Measurements from ENCODE around the gene PITPNC1.

PITPNC1 gene

DNA sequence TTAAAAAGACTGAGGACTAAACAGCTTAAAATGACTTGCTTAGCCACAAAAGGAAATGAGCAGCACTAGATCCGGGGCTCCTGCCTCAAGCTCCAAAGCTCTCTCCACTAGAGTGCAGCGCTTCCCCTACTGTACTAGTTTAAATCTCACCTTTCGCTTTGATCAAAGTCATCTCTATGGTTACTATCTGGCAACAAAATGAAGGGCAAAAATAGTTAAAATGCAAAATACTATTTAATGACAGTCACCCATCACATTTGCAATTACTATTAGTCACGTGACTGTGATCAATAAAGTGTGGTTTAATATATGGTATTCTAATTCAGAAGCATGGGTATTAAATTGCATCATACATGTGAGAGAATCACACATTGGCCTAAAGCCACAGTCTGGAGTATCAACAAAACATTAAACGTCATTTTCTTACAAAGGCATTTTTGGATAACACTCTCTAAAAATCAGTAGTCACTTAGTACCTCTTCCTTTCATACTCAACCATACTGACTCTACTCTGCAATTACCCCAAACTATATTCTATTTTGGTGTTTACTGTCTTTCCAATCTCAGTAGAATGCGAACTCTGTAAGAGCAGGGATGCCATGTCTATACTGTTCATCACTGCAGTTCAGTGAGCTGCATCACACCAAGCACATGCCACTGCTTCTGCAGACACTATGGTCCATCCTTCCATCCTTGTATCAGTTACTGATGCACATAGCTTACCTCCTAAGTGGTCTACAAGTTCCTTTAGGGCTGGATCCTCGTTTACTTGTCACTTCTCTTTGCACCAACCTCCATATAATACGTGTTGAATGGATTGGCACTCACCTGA lies 16.9 kb upstream of the PITPNC1 start:
- no peak for DNase-seq (ENCODE audit: extremely low read depth, insufficient read length)
- TF ChIP-seq, protein P1, sequence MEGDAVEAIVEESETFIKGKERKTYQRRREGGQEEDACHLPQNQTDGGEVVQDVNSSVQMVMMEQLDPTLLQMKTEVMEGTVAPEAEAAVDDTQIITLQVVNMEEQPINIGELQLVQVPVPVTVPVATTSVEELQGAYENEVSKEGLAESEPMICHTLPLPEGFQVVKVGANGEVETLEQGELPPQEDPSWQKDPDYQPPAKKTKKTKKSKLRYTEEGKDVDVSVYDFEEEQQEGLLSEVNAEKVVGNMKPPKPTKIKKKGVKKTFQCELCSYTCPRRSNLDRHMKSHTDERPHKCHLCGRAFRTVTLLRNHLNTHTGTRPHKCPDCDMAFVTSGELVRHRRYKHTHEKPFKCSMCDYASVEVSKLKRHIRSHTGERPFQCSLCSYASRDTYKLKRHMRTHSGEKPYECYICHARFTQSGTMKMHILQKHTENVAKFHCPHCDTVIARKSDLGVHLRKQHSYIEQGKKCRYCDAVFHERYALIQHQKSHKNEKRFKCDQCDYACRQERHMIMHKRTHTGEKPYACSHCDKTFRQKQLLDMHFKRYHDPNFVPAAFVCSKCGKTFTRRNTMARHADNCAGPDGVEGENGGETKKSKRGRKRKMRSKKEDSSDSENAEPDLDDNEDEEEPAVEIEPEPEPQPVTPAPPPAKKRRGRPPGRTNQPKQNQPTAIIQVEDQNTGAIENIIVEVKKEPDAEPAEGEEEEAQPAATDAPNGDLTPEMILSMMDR (IDR thresholded peaks at IDR 0.05; ENCODE audit: insufficient read depth, low read length, poor library complexity, severe bottlenecking) = peak; percentile 23
- Histone ChIP-seq H3K36me3 (ENCODE audit: control insufficient read depth, insufficient read depth, low read length) (peaks cover 9% of the 10 kb centered on the region), H3K4me3 (replicated peaks; ENCODE audit: low read depth, low read length) (no peak overlapping the region), H3K27me3 (replicated peaks; ENCODE audit: control insufficient read depth, insufficient read depth, low read length) (no peaks in the 10 kb centered on the region)

GRCh38 chr17:67360880-67361279 lies 16.2 kb upstream of the PITPNC1 start:
- no peaks in the 10 kb centered on the region for H3K27me3 ChIP-seq (replicated peaks; ENCODE audit: control insufficient read depth, insufficient read depth, low read length)
- H3K4me3 ChIP-seq (replicated peaks; ENCODE audit: low read depth, low read length) = no peak overlapping the region
- DNase-seq (ENCODE audit: extremely low read depth, insufficient read length) = no peak
- peaks cover 8% of the 10 kb centered on the region for H3K36me3 ChIP-seq (ENCODE audit: control insufficient read depth, insufficient read depth, low read length)
- TF ChIP-seq, protein P1 (IDR thresholded peaks at IDR 0.05; ENCODE audit: insufficient read depth, low read length, poor library complexity, severe bottlenecking) = no peak

GRCh38 chr17:67362173-67362572 lies 14.9 kb upstream of the PITPNC1 start:
- DNase-seq (ENCODE audit: extremely low read depth, insufficient read length) = no peak
- TF ChIP-seq, protein P1 (IDR thresholded peaks at IDR 0.05; ENCODE audit: insufficient read depth, low read length, poor library complexity, severe bottlenecking) = no peak
- Histone ChIP-seq H3K27me3 (replicated peaks; ENCODE audit: control insufficient read depth, insufficient read depth, low read length) (no peaks in the 10 kb centered on the region), H3K4me3 (replicated peaks; ENCODE audit: low read depth, low read length) (no peak overlapping the region), H3K36me3 (ENCODE audit: control insufficient read depth, insufficient read depth, low read length) (peaks cover 7% of the 10 kb centered on the region)

GRCh38 chr17:67364847-67365737 lies 12.0 kb upstream of the PITPNC1 start:
- H3K4me3 ChIP-seq (replicated peaks; ENCODE audit: low read depth, low read length) = peak overlapping the region; percentile 96
- H3K36me3 ChIP-seq (ENCODE audit: control insufficient read depth, insufficient read depth, low read length) = peaks cover 5% of the 10 kb centered on the region
- TF ChIP-seq, protein P1 (IDR thresholded peaks at IDR 0.05; ENCODE audit: insufficient read depth, low read length, poor library complexity, severe bottlenecking) = no peak
- DNase-seq (ENCODE audit: extremely low read depth, insufficient read length) = no peak
- no peaks in the 10 kb centered on the region for H3K27me3 ChIP-seq (replicated peaks; ENCODE audit: control insufficient read depth, insufficient read depth, low read length)

DNA sequence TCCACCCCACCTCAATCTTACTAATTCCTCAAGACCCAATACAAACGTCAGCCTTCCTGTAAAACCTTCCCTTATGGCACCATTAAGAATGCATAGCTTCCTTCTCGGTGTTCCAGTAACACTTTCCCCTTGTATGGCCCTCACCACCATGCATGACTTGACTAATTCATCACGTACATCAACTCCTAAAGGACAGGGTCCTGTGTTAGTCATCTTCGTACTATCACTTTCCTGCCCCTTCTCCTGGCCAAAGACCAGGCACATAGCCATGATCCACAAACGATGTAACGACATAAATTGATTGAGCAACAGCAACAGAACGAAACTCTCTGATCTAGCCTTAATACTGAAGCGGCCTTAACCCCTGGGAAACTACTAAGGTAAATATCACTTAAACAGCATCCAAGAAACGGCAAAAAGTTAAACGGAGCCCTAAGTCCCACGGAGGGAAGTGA lies 11.3 kb upstream of the PITPNC1 start:
- no peak for DNase-seq (ENCODE audit: extremely low read depth, insufficient read length)
- H3K36me3 ChIP-seq (ENCODE audit: control insufficient read depth, insufficient read depth, low read length) = peaks cover under 1% of the 10 kb centered on the region; the same call in 1 of the 2 replicates
- H3K4me3 ChIP-seq (replicated peaks; ENCODE audit: low read depth, low read length) = peak overlapping the region; percentile 96
- TF ChIP-seq, protein P1 (IDR thresholded peaks at IDR 0.05; ENCODE audit: insufficient read depth, low read length, poor library complexity, severe bottlenecking) = no peak
- no peaks in the 10 kb centered on the region for H3K27me3 ChIP-seq (replicated peaks; ENCODE audit: control insufficient read depth, insufficient read depth, low read length)
